NCI-H128 (cell line): ENCODE results near the gene NUBP2.
"Not testable (repeated sequence)": the region's sequence is repeated elsewhere in the genome, so short reads cannot be mapped to it uniquely, and the experiment has no call there.

Experiments used
- DNase-seq: peaks from one replicate; lab custom pipeline; 2025; ENCODE audit not compliant: unreplicated experiment; lab: John Stamatoyannopoulos, UW

The NUBP2 gene

DNA sequence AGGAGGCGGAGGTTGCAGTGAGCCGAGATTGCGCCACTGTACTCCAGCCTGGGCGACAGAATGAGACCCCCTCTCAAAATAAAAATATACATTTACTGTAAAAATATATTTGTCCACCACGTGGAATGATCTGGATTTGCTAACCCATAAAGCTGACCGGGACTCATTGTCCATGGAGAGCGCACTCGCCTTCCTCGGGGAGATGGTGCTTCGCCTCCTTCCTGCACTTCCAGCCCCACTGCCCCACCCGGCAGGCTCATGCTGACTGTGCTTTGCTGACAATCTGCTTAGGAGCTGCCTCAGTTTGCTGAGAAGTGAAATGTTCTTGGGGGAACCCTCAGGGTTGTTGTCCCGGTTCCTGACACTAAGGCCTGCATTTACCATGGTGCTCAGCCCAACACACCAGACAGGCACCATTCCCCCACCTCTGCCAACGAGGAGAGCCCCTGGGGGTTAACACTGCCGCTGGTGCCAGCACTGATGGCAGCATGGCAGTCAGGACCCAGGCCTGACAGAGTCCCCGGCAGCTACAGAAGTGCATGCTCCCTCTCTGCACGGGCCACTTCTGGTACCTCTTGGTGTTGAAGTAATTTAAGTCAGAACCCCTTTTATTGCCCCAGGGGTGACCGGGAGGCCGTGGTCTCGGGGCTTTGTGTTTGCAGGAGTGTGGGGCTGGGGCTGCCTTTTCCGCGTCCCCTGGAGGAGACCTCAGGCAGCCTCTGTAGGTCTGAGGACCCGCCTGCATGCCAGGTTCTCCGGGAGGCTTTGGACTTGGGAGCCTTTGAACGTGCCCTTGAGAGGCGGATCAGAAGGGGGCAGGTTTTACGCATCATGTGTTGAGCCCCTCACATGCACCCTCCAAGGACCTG lies 2.5 kb downstream of the NUBP2 start:
- no peak for DNase-seq

DNA sequence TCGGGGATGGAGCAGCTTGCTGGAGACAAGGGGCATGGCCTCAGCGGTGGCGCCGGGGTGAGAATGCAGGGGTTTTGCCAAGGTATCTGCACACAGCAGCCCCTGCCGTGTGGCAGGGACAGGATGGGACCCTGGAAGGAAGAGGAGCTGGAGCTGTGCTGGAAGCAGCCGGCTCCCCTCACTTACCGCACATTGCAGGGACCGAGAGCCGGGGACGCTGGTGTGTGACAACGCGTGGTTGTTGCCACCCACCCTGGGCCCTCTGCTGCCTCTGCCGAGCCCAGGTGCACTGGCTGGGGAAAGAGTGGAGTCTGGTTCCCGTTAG lies 3.0 kb downstream of the NUBP2 start:
- DNase-seq, result no peak

DNA sequence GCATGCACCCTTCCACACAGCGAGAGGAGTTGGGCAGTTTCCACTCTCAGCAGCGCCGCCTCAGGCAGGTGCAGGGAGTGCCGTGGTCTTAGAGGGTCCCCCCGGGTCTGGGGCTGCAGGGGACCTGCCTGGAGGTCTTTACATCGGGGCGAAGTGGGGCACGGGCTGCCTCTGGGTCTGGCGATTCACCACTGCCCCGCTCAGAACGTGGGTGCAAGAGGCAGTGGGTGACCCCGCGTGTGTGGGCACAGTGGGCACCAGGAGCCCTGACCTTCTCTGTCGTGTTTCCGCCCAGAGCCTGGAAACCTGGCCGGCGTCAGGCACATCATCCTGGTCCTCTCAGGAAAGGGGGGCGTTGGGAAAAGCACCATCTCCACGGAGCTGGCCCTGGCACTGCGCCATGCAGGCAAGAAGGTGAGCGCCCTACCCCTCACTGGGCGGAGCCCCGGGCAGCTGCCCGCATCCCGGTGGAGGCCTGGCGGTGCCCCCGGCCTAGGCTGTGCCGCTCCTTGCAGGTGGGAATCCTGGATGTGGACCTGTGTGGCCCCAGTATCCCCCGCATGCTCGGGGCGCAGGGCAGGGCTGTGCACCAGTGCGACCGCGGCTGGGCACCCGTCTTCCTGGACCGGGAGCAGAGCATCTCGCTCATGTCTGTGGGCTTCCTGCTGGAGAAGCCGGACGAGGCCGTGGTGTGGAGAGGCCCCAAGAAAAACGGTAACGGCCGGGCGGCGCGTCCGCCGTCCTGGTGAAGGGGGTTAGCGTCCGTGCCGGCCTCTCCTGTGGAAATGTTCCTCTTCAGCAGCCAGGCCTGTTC lies 3.7 kb downstream of the NUBP2 start:
- no peak for DNase-seq

DNA sequence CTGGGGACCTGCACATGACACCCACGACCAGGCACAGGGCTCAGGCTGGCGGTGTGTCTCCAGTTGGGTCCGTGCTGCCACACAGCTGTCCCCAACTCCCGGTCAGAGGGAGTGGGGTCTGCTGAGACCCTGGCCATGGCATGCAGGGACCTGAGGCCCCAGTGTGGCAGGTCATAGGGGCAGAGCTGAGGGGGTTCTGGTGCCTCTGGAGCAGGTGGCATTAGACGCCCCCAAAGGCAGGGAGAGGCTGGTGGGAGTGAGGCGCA lies 4.2 kb downstream of the NUBP2 start:
- no peak for DNase-seq

DNA sequence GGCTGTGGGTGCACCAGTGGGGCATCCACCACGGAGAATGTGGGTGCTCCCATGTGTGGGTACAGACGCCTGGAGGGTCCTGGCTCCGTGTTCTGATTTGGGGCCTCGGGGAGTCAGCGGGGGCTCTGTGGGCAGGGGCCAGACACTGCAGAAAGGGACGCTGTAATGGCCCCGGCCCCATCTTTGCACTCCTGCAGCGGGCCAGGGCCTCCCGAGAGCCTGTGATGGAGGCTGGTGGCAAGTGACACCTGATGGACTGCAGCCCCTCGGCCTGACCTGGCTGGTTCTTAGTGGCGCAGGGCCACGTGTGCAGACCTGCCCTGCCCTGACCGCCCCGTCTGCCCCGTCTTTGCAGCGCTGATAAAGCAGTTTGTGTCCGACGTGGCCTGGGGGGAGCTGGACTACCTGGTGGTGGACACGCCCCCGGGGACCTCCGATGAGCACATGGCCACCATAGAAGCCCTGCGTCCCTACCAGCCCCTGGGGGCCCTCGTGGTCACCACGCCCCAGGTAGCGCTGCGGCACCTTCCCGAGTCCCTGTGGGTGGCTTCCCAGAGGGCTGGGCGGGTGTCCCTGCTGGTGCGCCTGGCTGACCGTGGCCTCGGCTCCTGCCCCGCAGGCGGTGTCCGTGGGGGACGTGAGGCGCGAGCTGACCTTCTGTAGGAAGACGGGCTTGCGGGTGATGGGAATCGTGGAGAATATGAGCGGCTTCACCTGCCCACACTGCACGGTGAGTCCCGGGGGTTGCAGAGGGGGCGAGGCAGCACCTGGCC lies 4.7 kb downstream of the NUBP2 start:
- no peak for DNase-seq

DNA sequence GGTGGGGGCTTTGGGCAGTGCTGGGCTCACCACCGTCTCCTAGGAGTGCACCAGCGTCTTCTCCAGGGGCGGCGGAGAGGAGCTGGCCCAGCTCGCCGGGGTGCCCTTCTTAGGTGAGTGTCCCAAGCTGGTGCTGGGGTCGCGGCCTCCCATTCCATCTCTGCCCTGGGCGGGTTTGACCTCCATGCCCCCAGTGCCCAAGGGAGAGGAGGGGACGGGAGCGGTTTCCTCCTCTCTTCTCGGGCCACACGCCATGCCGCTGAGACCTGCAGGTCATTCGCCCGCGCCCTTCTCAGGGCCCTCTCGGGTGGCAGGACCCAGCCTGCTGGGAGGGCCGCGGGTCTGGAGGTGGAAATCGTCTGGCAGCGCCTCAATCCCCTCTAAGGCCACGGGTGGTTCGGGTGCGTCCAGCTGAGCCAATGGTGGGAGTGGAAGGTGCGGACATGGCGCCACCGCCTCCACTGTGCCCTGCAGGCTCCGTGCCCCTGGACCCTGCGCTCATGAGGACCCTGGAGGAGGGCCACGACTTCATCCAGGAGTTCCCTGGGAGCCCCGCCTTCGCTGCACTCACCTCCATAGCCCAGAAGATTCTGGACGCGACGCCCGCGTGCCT lies 5.4 kb downstream of the NUBP2 start:
- DNase-seq, result no peak

DNA sequence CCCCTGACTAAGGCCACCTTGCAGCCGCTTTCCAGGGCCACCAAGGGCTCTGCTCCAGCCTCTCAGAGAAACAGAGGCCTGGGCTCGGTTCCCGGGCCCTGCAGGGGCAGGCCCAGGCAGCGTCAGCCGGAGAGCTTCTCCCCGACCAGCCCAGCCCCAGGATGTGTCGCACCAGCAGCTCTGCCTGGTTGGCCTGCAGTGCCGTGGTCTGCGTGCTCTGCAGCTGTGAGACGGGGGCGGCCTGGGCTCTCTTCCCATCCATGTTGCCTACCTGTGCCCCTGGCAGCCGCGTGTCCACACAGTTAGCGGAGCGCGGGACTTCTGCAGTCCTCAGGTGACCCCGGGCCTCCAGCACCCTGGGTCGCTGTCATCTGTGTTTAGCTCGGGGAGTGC lies 5.9 kb downstream of the NUBP2 start:
- no peak for DNase-seq

DNA sequence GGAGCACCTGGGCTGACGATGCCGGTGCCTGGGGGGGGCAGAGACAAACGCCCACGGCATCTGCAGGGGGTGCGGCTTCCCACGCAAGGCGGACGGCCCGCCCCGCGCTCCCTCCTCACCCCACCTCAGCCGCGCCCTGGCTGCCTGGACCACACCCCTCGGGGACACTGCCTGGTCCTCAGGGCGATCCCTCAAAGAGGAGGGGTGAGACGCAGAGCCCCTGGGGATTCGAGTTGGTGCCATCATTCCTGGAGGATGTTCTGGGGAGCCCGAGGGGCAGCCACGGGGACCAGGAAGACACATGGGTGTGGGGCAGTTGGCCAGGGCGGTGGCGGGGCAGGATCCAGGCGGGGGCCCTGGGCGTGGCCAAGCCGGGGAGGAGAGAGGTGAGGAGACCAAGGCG lies 6.9 kb downstream of the NUBP2 start:
- no peak for DNase-seq

DNA sequence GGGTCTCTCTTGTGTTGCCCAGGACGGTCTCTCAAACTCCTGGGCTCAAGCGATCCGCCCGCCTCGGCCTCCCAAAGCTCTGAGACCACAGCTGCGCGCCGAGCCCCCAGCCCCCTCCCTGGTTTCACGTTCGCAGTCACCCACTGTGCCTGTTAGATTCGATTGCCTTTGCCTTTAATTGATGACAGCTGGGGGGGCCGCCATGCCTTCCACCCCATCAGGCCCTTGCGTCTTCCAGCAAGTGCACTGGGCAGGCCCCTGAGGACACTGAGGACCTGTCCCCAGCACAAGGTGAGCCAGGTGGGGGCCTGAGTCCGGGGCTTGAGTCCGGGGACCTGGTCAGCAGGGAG lies 7.5 kb downstream of the NUBP2 start:
- DNase-seq, result no peak

DNA sequence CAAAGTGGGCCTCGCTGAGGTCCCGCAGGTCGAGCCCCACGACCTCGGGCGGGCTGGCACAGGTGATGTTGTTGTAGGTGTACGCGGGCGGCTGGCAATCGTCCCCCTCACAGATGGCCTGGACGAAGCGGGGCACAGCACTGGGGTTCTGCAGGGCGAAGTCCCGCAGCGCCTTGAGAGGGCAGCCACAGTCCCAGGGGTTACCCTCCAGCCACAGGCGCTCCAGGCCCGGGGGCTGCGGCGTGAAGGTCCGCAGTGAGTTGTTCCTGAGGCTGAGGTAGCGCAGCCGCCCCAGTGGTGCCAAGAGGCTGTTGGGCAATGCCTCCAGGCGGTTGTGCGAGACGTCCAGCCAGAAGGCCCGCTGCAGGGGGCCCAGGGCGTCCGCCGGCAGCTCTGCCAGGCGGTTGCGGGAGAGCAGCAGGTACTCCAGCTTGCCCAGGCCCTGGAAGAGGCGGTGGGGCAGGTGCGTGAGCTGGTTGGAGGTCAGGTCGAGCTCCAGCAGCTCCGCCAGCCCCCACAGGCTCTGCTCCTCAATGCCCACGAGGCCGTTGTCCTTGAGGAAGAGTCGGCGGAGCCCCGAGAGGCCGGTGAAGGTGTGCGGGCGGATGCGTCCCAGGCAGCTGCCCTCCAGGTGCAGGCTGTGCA lies 8.0 kb downstream of the NUBP2 start:
- DNase-seq, result no peak

DNA sequence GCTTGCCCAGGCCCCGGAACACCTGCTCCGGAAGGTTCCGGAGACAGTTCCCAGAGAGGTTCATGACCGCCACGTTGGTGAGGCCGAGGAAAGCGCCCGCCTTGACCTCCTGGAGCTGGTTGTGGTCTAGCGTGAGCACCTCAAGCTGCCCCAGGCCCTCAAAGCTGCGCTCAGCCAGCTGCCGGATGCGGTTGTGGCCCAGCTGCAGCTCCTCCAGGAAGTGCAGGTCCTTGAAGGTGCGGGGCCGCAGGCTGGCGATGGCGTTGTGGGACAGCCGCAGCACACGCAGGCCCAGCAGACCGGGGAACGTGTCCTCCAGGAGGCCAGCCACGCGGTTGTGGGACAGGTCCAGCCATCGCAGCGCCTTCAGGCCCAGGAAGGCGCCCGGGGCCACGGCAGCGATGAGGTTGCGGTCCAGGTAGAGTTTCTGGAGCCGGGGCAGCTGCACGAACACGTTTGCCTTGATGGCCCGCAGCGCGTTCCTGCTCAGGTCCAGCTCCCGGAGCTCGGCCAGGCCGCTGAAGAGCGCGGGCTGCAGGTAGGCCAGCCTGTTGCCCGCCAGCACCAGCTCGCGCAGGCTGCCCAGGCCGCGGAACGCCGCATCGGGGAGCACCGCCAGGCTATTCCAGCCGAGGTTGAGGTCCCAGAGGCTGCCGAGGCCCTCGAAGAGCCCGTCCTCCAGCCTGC lies 8.6 kb downstream of the NUBP2 start:
- DNase-seq, result no peak

DNA sequence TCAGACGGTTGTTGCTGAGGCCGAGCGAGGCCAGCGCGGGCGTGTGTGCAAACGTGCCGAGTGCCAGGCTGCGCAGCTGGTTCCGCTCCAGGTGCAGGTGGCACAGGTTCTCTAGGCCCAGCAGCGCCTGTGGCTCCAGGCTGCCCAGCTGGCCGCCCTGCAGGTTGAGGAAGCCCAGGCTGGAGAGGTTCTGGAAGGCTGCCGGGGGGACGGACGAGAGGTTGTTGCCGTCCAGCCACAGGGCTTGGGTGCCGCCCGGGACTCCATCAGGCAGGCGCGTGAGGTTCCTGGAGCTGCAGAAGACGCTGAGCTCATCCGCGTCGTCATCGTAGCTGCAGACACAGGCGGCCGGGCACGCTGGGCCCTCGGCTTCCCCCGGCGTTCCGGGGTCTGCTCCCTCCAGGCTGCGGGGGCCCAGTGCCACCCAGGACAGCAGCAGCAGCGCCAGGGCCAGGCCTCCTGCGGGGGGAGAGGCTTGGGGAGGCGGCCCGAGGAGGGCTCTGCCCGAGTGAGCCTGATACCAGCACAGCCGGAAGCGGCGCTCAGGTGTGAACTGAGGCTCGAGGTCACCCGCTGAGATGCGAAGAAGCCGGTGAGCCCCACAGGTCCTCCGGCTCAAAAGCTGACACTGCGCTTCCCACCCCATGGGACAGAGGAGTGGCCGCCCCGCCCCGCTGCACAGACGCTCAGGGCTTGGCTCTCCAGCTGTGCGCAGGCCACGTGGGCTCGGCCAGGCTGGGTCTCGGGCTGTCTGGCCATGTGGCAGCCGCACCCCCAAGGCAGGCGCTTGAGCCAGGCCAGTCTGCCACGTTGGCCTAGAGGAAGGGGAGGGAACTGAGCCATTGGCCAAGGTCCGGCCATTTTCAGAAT lies 9.4 kb downstream of the NUBP2 start:
- DNase-seq, result no peak

DNA sequence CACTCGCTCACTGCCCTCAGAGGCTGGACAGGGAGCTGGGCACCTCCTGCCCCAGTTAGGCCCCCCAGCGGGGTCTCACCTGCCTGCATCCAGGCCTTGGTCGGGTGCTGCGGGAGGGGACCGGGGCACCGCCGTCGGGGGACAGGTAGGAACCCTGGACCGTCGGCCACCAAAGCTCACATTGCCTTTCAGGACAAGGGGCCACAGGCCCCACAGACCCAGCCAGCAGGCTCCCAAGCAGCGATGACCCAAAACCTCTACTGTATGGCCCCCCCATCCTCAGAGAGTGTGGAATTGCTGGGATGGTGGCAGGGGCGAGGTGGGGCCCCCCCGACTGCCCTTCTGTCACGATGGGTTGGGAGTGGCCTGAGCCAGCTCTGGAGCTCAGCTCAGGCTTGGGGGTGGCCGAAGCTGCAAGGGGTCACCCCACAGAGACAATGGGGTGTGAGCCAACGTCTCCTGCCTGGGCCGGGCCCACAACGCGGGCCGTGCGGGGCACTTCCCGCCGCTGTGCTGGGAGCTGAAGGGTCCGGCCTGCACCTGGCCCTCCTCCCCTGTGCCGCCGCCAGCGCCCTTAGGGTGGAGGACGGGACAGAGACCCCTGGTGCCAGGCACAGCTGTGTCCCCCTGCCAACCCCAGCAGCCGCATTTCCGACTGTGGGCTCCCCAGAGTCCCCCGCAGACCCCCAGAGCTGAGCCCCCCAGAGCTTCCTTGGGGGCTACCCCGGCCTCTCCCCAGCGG lies 10.2 kb downstream of the NUBP2 start:
- DNase-seq, result no peak

DNA sequence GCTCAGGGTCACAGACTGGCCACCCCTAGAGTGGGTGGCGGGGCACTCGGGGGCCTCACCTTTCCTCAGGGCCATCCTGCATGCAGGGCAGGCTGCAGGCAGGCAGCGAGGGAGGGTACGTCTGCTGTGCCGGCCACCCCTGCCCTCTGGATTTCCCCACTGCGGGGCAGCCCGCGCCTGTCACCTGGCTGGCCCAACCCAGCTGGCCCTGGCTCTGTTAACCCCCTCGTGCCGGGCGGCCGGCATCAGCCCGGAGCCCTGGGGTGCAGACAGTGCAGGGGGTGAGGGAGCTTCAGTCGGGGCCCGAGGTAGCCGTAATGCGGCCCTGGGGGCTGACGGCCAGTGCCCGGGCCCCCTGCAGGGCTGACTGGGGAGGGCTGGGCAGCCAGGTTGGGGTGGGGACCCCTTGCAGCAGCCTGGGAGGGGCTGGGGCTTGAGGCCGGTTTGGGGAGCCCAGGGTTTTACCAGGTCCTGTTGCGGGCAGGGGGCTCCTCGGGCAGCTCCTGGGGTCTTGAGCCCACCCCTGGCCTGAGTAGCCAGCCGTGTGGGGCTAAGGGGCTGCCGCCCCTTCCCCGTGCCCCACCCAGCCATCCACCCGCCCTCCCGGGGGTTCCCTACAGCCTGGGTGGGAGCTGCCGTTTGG lies 10.9 kb downstream of the NUBP2 start, which contains the start of gene IGFALS:
TSS of gene IGFALS (minus strand) at position 128 of the 643 bp plus-strand sequence. CDS start at position 75, 53 bp downstream.
- no peak for DNase-seq

DNA sequence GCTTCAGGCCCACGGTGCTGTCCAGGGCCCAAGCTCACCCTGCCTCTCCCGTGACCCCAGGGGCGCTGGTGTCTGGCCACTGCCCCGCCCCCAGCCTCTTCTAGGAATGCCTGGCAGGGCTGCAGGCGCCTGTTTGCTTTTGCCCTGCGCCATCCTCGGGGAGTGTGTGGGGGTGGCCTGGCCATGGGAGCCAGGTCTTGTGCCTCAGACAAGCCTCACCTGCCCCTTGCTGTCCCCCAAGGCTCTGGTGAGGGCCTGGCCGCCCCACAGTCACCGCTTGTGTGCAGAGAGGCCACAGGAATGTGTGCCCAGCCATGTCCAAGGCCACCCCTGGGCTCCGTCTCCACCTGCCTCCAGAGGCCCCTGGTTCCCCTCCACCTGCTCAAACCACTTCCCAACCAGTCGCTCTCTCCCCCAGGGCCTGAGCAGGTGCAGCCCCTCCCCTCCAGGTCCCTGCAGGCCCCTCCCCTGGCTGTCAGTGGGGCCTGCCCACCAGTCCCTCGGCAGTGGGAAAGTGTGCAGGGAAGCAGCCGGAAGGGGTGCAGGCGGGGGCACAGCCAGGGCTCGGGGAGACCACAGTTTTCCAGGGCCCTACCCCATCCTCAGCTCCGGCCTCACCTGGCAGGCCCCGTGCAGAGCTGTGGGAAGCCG lies 11.6 kb downstream of the NUBP2 start:
- DNase-seq, result no peak

DNA sequence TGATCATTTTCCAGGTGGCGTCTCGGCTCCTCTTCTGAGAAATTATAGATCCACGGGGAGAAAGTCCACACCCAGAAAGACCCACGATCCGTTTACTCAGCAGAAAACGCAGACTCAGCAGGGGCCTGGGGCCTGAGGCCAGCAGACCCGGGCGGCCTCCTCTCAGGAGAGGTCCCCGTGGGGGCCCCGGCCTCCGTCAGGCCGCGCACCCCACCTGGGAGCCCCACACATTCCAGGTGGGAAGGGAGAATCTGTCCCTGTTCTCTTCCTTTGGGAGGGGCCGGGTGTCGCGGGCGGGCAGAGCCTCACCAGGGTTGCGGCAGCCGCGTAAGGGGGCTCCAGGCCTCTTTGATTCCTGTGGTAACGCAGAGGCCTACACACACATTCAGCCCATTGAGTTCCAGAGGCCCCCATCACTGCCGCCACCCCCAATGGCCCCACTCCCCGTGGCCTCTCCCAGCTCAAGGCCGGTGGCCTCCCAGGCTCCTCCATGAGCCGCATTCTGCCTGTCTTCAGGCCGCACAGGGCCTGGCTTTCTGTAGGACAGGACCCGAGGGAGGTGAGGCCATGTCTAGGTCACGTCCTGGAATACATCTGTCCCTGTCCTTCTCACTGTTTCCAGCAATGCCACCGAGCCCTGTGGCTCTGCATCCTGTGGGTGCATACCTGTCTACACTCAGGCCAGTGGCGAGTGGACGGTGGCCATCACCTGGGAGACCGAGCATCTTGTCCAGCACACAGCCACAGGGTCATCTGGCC lies 12.3 kb downstream of the NUBP2 start:
- no peak for DNase-seq

DNA sequence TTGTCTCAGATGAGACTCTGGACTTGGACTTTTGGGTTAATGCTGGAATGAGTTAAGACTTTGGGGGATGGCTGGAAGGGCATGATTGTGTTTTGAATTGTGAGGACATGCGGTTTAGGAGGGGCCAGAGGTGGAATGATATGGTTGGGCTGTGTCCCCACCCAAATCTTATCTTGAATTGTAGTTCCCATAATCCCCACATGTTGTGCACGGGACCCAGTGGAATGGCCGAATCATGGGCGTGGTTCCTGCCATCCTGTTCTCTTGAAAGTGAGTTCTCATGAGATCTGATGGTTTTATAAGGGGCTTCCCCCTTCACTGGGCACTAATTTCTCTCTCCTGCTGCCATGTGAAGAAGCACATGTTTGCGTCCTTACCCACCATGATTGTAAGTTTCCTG lies 16.5 kb downstream of the NUBP2 start:
- not testable (repeated sequence) for DNase-seq
